ENCODE measurements around the gene HIP1R. TPM values are rescaled to one million over a fixed set of nuclear protein-coding genes. Genes with fewer than 3 reads are reported as not detected.
A peak's percentile ranks its signal among the peaks of the same experiment; 100 is the strongest.

The HIP1R gene
- polyA plus RNA-seq, 1 of the 3 experiments (the other 2 are of a cell fraction): 20.6 TPM

GRCh38 chr12:122862872-122863701 lies 27.8 kb downstream of the HIP1R start:
- TF ChIP-seq POLR2AphosphoS5 (IDR thresholded peaks at IDR 0.05; ENCODE audit: low read depth, low read length) (no peak), NFIC (IDR thresholded peaks at IDR 0.05; ENCODE audit: borderline replicate concordance) (no peak), ELF1 (IDR thresholded peaks at IDR 0.05) (no peak)

GRCh38 chr12:122864894-122865253 lies 29.6 kb downstream of the HIP1R start:
- peaks cover 9 to 47% of the 10 kb centered on the region in 2 experiments for H3K36me3 ChIP-seq (replicated peaks in 1 of 2; ENCODE audit: control insufficient read depth in 1 of 2, insufficient read depth in 2 of 2, low read length in 1 of 2)
- H3K9me2 ChIP-seq: no peaks in the 10 kb centered on the region
- POLR2A ChIA-PET: interaction anchor here (0.5 kb wide), 1 partner anchor 296 kb away, joined by 3 read pairs; no protein-coding TSS in a partner anchor

More at GRCh38 chr12:122862872-122863701, 27.8 kb downstream of the HIP1R start:
- Histone ChIP-seq H3K27me3 (ENCODE audit: insufficient read depth) (no peaks in the 10 kb centered on the region), H3K9me3 (no peaks in the 10 kb centered on the region), H3K36me3 (replicated peaks in 1 of 2; ENCODE audit: control insufficient read depth in 1 of 2, insufficient read depth in 2 of 2, low read length in 1 of 2) (peaks cover 0 to 42% of the 10 kb centered on the region in 2 experiments), H4K20me1 (ENCODE audit: insufficient read depth) (no peaks in the 10 kb centered on the region), H3F3A (replicated peaks; ENCODE audit: insufficient read depth) (no peaks in the 10 kb centered on the region), H3K79me2 (ENCODE audit: insufficient read depth) (no peaks in the 10 kb centered on the region), H3K9me2 (no peaks in the 10 kb centered on the region), H3K4me3 (ENCODE audit: low read depth in 2 of 2, low read length in 1 of 2) (no peak overlapping the region), H3K4me2 (no peak overlapping the region), H3K9ac (no peak overlapping the region), H3K27ac (ENCODE audit: low read depth in 2 of 2, low read length in 1 of 2) (no peak overlapping the region; a peak in 1 of 4 replicates), H3K4me1 (ENCODE audit: control insufficient read depth in 1 of 2, insufficient read depth in 2 of 2, low read depth in 1 of 2, low read length in 1 of 2) (peaks cover 0 to 9% of the 10 kb centered on the region in 2 experiments; a peak in 1 of 4 replicates), H2AFZ (ENCODE audit: low read depth) (no peak overlapping the region)
- ChIA-PET CTCF (interaction anchor here (1.1 to 8.0 kb wide), 6 partner anchors 17 to 100 kb away, joined by 3 to 148 read pairs (median 7); no protein-coding TSS in a partner anchor), POLR2A (no interaction called here)
- 85% methylated on average over 8 of the region's 12 CpGs for WGBS (ENCODE audit: low lambda C conversion rate)
- peak; percentile 22 for DNase-seq

More at GRCh38 chr12:122864894-122865253, 29.6 kb downstream of the HIP1R start:
- no peaks in the 10 kb centered on the region; the same call in 1 of the 2 replicates for H3K79me2 ChIP-seq (ENCODE audit: insufficient read depth)
- H3K4me1 ChIP-seq (ENCODE audit: control insufficient read depth in 1 of 2, insufficient read depth in 2 of 2, low read depth in 1 of 2, low read length in 1 of 2): peaks cover 0 to 13% of the 10 kb centered on the region in 2 experiments; a peak in 1 of 4 replicates
- 89% methylated on average over 1 of the region's 5 CpGs for WGBS (ENCODE audit: low lambda C conversion rate)
- H4K20me1 ChIP-seq (ENCODE audit: insufficient read depth): no peaks in the 10 kb centered on the region
- H3K27me3 ChIP-seq (ENCODE audit: insufficient read depth): no peaks in the 10 kb centered on the region
- CTCF ChIA-PET: interaction anchor here (0.7 to 6.3 kb wide), 12 partner anchors 10 to 88 kb away, joined by 3 to 28 read pairs (median 4); no protein-coding TSS in a partner anchor
- TF ChIP-seq NRF1 (IDR thresholded peaks at IDR 0.05; ENCODE audit: low read depth, low read length) (no peak), GATA2 (CRISPR knock-in tag; IDR thresholded peaks at IDR 0.05) (no peak), POLR2AphosphoS5 (IDR thresholded peaks at IDR 0.05; ENCODE audit: low read depth, low read length) (no peak), USF2 (IDR thresholded peaks at IDR 0.05; ENCODE audit: borderline replicate concordance, low read depth, low read length) (no peak), FOXJ3 (CRISPR knock-in tag; IDR thresholded peaks at IDR 0.05) (no peak), YY1 (IDR thresholded peaks at IDR 0.05; ENCODE audit: low read depth) (no peak), RFX5 (IDR thresholded peaks at IDR 0.05; ENCODE audit: low read length) (no peak), TEAD4 (IDR thresholded peaks at IDR 0.05; ENCODE audit: borderline replicate concordance, insufficient read depth) (no peak), MEF2A (IDR thresholded peaks at IDR 0.05; ENCODE audit: borderline replicate concordance, low read depth) (no peak), ZBTB33 (IDR thresholded peaks at IDR 0.05; ENCODE audit: borderline replicate concordance, low read depth) (no peak), ELF1 (IDR thresholded peaks at IDR 0.05) (no peak), REST (IDR thresholded peaks at IDR 0.05; ENCODE audit: low read depth, low read length) (no peak), GABPA (IDR thresholded peaks at IDR 0.05; ENCODE audit: low read depth) (no peak), NFIC (IDR thresholded peaks at IDR 0.05; ENCODE audit: borderline replicate concordance) (no peak)
- no peak overlapping the region for H3K9ac ChIP-seq
- H3K27ac ChIP-seq (ENCODE audit: low read depth in 2 of 2, low read length in 1 of 2): peak overlapping the region in 1 of 2 experiments; percentile 47; a peak in 1 of 4 replicates
- H3K4me2 ChIP-seq: no peak overlapping the region
- H3F3A ChIP-seq (replicated peaks; ENCODE audit: insufficient read depth): no peaks in the 10 kb centered on the region
- H3K4me3 ChIP-seq (ENCODE audit: low read depth in 2 of 2, low read length in 1 of 2): no peak overlapping the region
- H3K9me3 ChIP-seq: no peaks in the 10 kb centered on the region
- peak; percentile 15 for DNase-seq
- no peak overlapping the region for H2AFZ ChIP-seq (ENCODE audit: low read depth)
